HG02884 (cell line): ENCODE results near the gene ZNF277.

Source experiments
- ATAC-seq: cut with Tn5 transposase; IDR thresholded peaks from one replicate; pipeline ENCODE4 v1.9.1; 2021; ENCODE audit warnings: mild to moderate bottlenecking, moderate library complexity; ENCODE audit not compliant: unreplicated experiment

The ZNF277 gene, protein sequence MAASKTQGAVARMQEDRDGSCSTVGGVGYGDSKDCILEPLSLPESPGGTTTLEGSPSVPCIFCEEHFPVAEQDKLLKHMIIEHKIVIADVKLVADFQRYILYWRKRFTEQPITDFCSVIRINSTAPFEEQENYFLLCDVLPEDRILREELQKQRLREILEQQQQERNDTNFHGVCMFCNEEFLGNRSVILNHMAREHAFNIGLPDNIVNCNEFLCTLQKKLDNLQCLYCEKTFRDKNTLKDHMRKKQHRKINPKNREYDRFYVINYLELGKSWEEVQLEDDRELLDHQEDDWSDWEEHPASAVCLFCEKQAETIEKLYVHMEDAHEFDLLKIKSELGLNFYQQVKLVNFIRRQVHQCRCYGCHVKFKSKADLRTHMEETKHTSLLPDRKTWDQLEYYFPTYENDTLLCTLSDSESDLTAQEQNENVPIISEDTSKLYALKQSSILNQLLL

GRCh38 chr7:112206238-112206990, at the start of gene ZNF277, which contains the start of gene DOCK4:
Gene ZNF277 (plus strand): TSS chr7:112206695. CDS start chr7:112206717, 22 bp downstream.
Gene DOCK4 (minus strand): TSS chr7:112206399. CDS start chr7:112206138, 261 bp downstream.
- ATAC-seq: peak; percentile 90

- no peak for ATAC-seq
Observed at GRCh38 chr7:112157072-112157471, 49.4 kb upstream of the ZNF277 start.

GRCh38 chr7:112159351-112159750, 47.1 kb upstream of the ZNF277 start:
- ATAC-seq: no peak

- ATAC-seq: no peak
Observed at GRCh38 chr7:112160130-112160770, 46.2 kb upstream of the ZNF277 start.

GRCh38 chr7:112160771-112161150, 45.7 kb upstream of the ZNF277 start:
- no peak for ATAC-seq

GRCh38 chr7:112161253-112162141, 45.0 kb upstream of the ZNF277 start:
- ATAC-seq: no peak

DNA sequence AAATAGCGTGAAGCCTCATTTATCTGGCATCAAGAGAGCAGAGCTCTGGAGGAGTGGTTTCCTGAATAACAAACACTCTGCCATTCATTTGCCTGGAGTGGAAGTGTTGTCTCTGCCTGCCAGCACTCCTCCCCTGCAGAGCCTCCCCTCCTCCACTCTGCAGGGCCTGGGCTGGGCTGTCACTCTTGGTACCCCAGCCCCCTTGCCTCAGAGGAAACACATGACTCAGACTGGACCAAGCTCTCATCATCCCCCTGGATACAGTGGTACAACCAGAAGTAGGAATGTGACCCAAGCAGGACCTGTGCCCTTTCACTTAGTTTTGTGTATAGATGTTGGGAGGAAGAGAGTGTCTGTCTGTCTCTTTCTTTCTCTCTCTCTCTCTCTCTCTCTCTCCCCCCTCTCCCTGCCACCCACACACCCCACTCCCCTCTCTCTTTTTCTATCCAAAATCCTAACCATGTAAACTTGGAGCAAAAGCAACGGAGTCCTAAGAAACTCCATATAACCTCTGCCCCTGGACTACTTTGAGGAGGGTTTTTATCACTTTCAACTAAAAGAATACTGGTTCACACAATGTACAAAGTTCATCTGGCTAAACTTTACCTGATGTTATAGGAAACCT, 44.2 kb upstream of the ZNF277 start:
- ATAC-seq: no peak

- no peak for ATAC-seq
Observed at GRCh38 chr7:112162784-112163506, 43.5 kb upstream of the ZNF277 start.

GRCh38 chr7:112167147-112167546, 39.3 kb upstream of the ZNF277 start:
- ATAC-seq: no peak

DNA sequence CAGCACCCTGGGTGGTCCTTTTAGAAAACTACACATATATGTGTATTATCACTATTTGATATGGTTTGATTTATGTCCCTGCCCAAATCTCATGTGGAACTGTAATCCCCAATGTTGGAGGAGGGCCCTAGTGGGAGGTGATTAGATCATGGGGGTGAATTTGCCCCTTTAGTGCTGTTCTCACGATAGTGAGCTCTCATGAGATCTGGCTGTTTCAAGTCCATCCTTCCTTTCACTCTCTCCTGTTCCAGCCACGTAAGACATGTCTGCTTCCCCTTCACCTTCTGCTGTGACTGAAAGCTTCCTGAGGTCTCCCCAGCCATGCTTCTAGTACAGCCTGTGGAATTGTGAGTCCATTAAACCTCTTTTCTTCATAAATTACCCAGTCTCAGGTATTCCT, 37.6 kb upstream of the ZNF277 start:
- no peak for ATAC-seq

DNA sequence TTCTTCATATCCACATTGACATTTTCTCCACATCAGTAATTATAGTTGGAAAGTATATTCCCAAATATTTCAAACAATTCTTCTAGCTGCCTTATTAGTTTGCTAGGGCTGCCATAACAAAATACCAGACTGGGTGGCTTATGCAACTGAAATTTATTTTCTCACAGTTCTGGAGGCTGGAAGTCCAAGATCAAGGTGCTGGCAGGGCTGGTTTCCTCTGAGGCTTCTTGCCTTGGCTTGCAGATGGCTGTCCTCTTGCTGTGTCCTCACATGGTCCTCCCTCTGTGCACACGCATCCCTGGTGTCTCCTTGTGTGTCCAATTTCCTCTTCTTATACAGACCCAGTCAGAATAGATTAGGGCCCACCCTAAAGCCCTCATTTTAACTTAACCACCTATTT, 34.8 kb upstream of the ZNF277 start:
- ATAC-seq: no peak

DNA sequence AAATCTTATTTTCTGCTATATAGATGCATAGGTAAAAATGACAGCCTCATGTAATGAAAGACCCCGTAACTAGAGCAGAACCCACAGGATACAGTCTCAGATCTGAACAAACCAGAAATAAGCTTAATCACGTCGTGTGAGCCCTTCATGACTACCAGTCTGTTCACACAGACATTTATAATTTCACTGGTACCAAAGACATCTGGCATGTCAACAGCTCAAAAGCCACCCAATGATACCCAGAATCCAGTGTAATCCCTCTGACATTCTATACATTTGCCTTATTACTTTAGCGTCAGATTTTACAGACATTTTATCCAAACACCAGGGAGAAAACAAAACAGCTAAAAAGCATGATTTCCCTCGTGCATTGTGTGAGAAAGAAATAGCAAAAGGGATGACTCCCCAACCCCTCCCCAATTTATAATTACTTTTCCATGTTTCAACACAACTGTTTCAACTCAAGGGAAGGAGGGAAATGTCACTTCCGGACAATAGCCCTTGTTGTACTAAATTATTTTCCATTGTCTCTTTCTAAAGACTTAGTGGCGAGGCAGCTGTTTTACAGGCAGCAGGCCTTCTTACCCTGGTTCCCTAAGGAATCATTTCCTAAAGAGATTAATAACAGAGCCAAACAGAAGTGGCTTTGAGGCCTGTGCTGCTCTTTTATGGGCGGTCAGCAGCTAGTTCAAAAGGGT, 33.5 kb upstream of the ZNF277 start:
- no peak for ATAC-seq

GRCh38 chr7:112173568-112173905, 33.0 kb upstream of the ZNF277 start:
- ATAC-seq: no peak

GRCh38 chr7:112174192-112174591, 32.3 kb upstream of the ZNF277 start:
- no peak for ATAC-seq

GRCh38 chr7:112176241-112176640, 30.3 kb upstream of the ZNF277 start:
- ATAC-seq: no peak

- ATAC-seq: no peak
Observed at GRCh38 chr7:112176693-112177415, 29.6 kb upstream of the ZNF277 start.

DNA sequence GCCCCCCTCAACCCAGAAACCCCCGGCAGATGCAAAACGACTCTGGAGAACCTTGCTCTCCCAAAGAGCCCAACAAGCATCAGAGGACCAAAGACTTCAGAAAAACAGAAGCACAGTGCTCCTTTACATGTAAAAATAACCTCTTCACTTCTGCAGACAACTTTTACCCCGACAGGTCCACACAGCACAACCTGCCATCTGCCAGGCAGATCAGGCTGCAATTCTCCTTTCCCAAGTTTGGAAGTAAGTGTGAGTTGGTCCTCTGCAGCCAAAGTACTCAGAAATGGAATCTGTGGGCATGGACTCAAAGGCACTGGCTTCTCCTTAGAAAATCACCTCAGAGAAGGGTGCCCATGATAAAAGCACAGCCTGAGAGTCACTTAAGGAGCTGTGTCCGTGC, 26.3 kb upstream of the ZNF277 start:
- ATAC-seq: no peak

DNA sequence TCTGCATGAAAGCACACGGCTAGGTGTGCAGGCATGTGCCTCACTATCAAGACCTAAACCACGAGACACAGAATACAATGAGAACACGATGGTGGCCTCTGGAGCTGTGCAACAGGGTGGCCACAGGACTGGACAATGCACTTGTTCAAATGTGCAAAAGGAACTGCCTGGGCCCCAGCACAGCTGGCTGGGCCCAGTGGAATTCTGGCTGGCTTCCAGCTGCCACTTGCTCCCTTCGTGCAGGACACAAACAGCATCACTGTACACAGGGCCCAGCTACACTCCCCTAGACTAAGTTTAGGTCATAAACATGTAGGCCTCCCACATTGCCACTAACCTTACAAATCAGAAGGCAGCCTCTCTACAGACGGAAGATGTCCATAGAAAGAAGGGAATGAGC, 23.7 kb upstream of the ZNF277 start:
- ATAC-seq: no peak
